Sigmoid colon (tissue), 4 donors: ENCODE results near the gene LUM.

ENCODE experiments used
- POLR2A ChIP-seq, 2 donors: fragments of 450-650 bp; IDR thresholded peaks; one replicate each; pipeline ENCODE4 v1.6.1; 2016; ENCODE audit warnings: antibody characterized with exemption in 2 of 2, mild to moderate bottlenecking in 2 of 2, moderate library complexity in 2 of 2
- POLR2AphosphoS5 ChIP-seq, 4 donors: sonication (generic); formaldehyde crosslinking; IDR thresholded peaks; one replicate each; pipeline ENCODE4 v1.6.1; 2017; ENCODE audit warnings: antibody characterized with exemption in 4 of 4
- TF ChIP-seq, protein P1 (sequence below), 4 experiments: fragments of 450-650 bp in 3 of 4; fragments of 200-600 bp in 1 of 4; IDR thresholded peaks; one replicate each; pipeline ENCODE4 v1.5.1; 2016 to 2019; ENCODE audit warnings: antibody characterized with exemption in 4 of 4, mild to moderate bottlenecking in 3 of 4, moderate library complexity in 2 of 4

DNA sequence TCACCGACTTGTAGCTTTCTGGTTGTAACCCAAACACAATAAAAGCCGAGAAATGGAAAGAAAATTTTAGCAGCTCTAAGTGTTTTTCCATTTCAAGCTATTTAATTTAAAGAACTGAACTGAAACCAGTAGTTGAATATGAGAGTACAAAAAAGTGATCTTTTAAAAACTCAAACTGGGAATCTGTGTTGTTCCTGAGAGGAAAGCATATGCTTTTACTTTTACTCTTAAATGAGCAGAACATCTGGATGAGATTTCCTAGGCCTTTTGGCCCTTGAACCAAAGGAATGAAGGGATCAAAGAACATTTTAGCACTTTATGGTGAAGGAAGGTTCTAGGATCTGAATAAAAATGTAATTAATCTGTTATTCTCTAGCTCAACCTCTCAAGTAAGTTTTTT is 54.8 kb downstream of the LUM start:
- TF ChIP-seq POLR2A (IDR thresholded peaks at IDR 0.05) (no peak), POLR2AphosphoS5 (IDR thresholded peaks at IDR 0.05) (no peak)
- TF ChIP-seq, protein P1, sequence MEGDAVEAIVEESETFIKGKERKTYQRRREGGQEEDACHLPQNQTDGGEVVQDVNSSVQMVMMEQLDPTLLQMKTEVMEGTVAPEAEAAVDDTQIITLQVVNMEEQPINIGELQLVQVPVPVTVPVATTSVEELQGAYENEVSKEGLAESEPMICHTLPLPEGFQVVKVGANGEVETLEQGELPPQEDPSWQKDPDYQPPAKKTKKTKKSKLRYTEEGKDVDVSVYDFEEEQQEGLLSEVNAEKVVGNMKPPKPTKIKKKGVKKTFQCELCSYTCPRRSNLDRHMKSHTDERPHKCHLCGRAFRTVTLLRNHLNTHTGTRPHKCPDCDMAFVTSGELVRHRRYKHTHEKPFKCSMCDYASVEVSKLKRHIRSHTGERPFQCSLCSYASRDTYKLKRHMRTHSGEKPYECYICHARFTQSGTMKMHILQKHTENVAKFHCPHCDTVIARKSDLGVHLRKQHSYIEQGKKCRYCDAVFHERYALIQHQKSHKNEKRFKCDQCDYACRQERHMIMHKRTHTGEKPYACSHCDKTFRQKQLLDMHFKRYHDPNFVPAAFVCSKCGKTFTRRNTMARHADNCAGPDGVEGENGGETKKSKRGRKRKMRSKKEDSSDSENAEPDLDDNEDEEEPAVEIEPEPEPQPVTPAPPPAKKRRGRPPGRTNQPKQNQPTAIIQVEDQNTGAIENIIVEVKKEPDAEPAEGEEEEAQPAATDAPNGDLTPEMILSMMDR (IDR thresholded peaks at IDR 0.05): no peak
